Frontal cortex (tissue), 4 donors: Measurements from ENCODE around the gene LRP8. TPM values are rescaled to one million over a fixed set of nuclear protein-coding genes. Genes with fewer than 3 reads are reported as not detected.

Experiments
- DNase-seq, 2 donors: peaks; one replicate each; pipeline ENCODE4 v3.0.0; 2012; ENCODE audit warnings: low spot score in 2 of 2
- FAIRE-seq: peaks from 2 replicates; lab custom pipeline; 2012; peaks lifted over from hg19 to GRCh38; lab: Jason Lieb, UNC
- total RNA-seq: library from RNA; depleted of rRNA; stranded (reverse); fragments of >200 nt; gene quantifications from one replicate; pipeline ENCODE4 v1.2.3, GENCODE V29; 2014
- donor health status: control.
- donor health status: control.
- donor health status: control.

Gene LRP8
- total RNA-seq, 1 donor from 2014 or later: 83.6 TPM

DNA sequence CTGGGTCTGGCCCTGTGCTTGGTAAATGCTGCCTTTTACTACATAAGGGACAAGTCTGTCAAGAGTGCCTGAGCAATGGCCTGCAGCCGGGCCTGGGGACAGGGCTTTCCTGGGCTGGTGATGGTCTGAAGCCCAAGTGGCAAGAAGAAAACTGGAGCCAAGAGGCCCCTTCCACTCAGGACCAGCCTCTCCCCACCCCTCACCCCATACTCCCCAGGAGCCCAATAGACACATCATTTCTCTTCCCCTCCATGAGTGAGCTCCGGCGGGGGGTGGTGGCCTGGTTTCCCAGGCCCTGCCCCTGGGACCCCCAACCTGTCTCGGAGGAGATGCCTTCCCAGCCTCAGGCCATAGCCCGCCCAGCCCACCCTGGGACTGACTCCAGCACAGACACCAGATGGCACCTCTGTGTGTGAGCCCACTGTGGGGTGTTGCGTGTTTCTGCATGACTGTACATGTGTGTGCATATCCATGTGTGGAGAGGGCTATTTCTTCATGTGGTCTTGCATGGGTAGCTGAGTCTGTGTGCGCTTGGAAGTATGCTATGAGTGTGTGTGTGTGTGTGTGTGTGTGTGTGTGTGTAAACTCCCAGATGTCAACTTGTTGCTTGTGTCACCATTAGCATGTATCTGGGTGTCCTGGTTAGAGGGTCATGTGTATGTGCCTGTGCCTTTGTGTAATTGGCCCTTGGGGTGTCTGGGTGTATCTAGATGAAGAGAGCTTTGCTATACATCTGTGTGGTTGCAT lies 14.3 kb upstream of the LRP8 start:
- DNase-seq: no peak
- no peak for FAIRE-seq

DNA sequence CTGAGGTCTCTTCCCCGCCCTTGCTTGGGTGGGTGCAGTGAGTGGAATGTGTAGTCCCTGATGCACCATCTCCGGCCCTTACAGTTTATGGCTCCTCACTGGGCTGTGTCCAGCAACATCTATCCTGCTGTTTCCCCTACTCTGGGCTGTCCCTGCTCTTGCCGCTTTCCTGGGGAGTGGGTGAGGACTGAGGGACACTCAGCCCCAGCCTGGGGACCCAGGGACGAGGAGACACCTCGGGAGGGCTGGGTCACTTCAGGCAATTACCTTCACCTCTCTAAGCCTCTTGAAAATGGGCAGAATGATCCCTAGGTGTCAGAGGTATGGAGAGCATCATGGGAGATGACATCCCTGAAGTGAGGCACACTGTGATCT lies 13.6 kb upstream of the LRP8 start:
- FAIRE-seq (no peak), DNase-seq (no peak)

DNA sequence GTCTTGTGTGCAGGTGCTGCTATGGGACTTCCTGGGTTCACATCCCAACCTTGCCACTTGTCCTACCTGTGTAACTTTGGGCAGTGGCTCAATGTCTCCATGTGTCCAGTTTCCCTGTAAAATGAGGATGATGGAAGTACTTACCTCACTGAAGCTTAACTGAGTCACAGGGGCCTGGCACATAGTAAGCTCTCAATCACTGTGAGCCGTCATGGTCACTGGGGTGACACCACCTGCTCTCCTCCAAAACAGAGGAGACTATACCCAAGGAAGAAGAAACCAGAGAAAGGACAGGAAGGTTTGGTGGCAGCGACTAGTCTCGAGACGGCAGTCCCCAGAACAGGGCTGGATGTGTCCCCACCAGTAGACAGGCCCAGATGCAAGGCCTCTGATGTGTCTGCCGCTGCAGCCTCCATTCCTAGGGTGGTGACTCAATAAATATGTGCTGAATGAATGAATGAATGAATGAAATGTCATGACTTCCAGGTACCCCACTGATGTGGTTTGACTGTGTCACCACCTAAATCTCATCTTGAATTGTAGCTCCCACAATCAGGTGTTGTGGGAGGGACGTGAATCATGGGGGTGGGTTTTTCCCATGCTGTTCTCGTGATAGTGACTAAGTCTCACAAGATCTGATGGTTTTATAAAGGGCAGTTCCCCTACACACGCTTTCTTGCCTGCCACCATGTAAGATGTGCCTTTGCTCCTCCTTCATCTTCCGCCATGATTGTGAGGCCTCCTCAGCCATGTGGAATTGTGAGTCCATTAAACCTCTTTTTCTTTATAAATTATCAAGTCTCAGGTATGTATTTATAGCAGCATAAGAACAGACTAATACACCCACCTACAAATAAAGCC lies 13.0 kb upstream of the LRP8 start:
- FAIRE-seq (no peak), DNase-seq (no peak)

DNA sequence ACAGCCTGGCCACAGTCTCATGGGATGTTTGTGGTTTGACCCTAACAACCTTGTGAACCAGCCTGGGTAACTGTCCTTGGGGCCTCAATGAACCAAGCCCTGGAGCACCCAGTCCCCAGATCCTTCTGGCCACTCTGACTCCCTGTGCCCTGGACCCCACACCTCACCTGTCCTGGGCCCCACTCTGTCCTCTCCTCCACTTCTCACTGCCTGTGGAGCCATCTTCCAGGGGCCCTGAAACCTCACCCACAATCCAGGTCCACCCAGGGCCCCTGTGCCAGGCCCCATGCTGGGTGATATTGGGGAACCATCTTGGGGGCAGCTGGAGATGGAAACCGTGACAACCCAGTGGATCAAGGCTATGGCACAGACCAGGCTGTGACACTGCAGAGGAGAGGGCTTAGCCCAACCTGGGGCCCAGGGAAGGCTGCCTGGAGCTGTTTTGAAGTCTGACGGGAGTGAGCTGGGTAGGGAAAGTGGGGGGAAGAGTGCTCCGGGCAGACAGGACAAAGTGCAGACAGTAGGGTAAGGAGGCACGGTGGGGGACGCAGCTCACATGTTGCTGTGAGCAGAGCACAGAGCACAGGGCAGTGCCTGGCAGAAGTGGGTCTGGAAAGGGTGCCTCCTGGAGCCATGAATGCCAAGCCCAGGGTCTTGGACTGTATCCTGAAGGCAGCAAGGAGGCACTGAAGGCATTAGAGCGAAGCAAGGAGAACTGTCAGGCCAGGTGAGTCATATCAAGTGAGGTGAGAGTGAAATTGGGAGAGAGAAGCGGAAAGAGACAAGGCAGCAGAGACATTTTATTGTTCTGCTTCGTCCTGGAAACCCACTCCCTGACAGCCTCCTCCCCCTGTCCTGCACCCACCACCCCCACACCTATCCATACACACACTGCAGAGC lies 12.1 kb upstream of the LRP8 start:
- no peak for FAIRE-seq
- no peak for DNase-seq

DNA sequence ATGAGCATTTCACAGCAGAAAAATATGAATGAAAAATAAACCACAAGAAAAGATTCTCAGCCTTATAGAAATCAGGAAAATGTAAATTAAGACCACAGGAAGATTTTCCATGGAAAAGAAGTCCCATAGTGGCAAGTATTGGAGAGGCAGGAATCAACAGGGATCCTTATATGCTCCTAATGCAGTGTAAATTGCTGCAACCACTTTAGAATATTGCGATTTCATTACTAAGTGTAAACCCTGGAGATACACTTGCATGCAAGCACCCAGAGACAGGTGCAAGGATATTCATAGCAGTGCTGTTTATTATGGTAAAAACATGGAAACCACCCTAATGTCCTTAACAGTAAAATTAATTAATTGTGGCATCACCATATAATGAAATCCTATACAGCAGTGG lies 10.6 kb upstream of the LRP8 start:
- FAIRE-seq: no peak
- no peak for DNase-seq

- FAIRE-seq: no peak
- DNase-seq: no peak
These were observed 9.6 kb upstream of the LRP8 start for GRCh38 chr1:53337499-53337898.

DNA sequence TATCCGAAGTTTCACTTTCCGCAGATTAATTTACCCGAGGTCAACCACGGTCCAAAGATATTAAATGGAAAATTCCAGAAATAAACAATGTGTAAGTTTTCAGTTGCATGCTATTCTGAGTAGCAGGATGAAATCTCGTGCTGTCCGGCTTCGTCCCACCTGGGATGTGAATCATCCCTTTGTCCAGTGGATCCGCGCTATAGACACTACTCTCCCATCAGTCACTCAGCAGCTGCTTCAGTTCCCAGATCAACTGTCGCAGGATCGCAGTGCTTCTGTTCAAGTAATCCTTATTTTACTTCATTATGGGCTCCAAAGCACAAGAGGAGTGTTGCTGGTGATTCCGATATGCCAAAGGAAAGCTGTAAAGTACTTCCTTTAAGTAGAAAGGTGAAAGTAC lies 8.3 kb upstream of the LRP8 start:
- FAIRE-seq (no peak), DNase-seq (no peak)

DNA sequence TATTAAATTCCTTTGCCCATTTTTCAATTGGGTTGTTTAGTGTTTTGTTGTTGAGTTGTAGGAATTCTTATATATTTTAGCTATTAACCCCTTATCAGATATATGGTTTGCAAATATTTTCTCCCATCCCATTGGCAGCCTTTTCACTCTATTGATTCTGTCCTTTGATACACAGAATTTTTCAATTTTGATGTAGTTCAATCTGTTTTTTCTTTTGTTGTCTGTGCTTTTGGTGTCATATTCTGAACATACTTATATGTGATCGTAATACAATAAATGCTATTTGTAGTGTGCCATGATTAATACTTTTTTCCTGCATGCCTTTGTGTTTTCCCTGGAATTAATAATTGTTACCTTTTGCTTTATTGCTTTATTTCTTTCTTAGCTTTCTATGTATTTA lies 7.8 kb upstream of the LRP8 start:
- DNase-seq (no peak), FAIRE-seq (no peak)

- FAIRE-seq: no peak
- DNase-seq: no peak
These were observed 6.9 kb upstream of the LRP8 start for GRCh38 chr1:53334781-53335180.

GRCh38 chr1:53334312-53334711 lies 6.4 kb upstream of the LRP8 start:
- DNase-seq (no peak), FAIRE-seq (no peak)

DNA sequence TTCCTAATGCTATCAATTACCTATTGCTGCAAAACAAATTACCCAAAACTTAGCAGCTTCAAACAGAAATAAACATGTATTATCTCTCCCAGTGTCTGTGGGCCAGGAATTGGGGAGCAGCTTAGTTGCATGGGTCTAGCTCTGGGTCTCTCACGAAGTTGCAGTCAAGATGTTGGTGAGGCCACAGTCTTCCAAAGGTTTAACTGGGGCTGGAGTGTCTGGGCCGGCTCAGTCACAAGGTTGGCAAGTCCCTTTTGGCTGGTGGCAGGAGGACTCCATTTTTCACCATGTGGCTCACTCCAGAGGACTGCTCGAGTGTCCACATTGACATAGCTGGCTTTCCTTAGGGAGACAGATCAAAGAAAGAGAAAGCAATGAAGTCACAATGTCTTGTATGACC lies 5.0 kb upstream of the LRP8 start:
- DNase-seq: no peak
- FAIRE-seq: no peak

- DNase-seq: no peak
These were observed 4.3 kb upstream of the LRP8 start for GRCh38 chr1:53332186-53332564.

DNA sequence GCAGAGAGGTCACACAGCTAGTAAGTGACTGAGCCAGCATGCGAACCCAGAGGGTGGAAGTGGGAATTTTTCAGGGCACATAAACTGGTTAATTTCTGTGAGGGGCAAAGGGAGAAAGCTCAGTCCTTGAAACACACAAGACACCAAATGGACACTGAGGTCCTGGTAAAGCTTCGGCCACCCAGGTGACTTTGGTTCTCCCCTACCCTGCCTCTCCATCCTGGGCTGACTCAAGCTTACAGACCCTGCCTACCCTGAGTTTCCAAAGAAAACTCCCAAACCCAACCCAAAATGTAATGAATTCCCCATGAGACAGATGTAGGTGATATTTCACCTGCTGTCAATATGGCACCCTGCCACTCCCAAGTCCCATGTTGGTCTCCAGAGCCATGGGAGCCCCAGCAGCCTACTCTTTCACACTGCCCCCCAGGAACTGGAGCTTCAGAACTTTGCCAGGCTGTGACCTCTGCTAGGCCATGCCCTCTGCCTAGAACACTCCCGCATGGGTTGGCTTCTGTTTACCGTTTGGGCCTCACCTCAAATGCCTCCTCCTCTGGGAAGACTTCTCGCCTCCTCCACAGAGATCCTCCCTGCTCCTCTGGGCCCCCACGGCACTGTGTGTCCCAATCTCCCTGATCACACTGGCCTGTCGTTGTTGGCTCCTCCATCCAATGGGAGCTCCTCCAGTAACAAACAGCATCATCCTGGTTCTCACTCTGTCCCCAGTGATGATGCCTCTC lies 3.7 kb upstream of the LRP8 start:
- FAIRE-seq (no peak), DNase-seq (no peak)

More at GRCh38 chr1:53332186-53332564, 4.3 kb upstream of the LRP8 start:
- FAIRE-seq: no peak

GRCh38 chr1:53330819-53331218 lies 2.9 kb upstream of the LRP8 start:
- DNase-seq (no peak), FAIRE-seq (no peak)

- DNase-seq (no peak), FAIRE-seq (no peak)
These were observed 950 bp upstream of the LRP8 start for GRCh38 chr1:53328541-53329499.

DNA sequence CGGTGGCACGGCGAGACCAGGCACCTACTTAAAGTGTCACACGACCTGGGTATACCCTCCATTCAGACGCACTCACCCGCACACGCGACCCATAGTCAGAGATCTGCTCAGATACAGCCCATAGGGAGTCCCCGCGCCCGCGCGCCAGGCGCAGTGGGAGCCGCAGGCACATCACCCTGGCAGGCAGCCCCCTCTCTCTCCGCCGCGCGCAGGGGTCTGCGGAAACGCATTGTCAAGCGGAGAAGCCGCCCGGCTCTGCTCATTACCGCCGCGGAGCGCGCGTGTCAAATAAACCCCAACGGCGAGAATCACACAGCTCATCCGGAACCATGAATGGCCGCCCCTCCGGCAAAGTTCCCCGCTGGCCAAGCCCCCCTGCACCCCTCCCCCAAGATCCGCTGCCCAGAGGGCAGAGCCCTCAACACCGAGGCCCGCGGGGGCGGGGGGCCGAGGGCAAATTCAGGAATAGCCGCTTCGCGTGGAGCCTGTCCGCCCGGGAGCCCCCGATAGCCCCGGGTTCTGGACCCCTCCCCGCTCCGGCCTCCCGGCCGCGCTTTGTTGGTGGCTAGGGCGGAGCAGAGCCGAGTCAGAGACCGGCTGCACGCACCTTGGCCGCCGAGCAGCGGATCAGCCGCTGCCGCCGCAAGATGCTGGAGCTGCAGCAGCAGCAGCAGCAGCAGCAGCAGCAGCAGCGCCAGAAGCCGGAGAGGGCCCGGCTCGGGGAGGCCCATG lies 522 bp downstream of the LRP8 start:
- FAIRE-seq (no peak), DNase-seq (peak in 1 of 2 donors; percentile 45)

GRCh38 chr1:53326598-53327181 lies 1.2 kb downstream of the LRP8 start:
- no peak for DNase-seq
- no peak for FAIRE-seq
